K562 (cell line): ENCODE results near the gene METRN. TPM values are rescaled to one million over a fixed set of nuclear protein-coding genes. Genes with fewer than 3 reads are reported as not detected.

ENCODE experiments used
- ATAC-seq: fragments of 200-7000 bp; cut with Tn5 transposase; 3 replicates; pipeline ENCODE4 v1.9.1; 2020; ENCODE audit warnings: moderate library complexity
- BruUV-seq: library from RNA; stranded (reverse); fragments of 400-500 nt; replicated peaks from 2 replicates; lab custom pipeline; 2021; lab: Mats Ljungman, UMichigan
- CTCF ChIA-PET: fragments of 300-600 bp; formaldehyde crosslinking; extraction: SDS; loops from one replicate; lab custom pipeline; 2021; ENCODE audit warnings: low intra/inter-chr PET ratio; lab: Yijun Ruan, JAX
- POLR2A ChIA-PET: fragments of 300-600, 350-650 bp; sonication (Branson Sonifier 250); formaldehyde crosslinking; extraction: SDS; loops from one replicate; lab custom pipeline; 2021; ENCODE audit warnings: antibody characterized with exemption, inconsistent platforms; lab: Yijun Ruan, JAX
- DNase-seq, 4 experiments: peaks; one replicate each; pipeline versions ENCODE4 v3.0.0 to v3.0.0-alpha.2; 2011 to 2018; ENCODE audit warnings: low spot score in 3 of 4, mixed read lengths in 3 of 4; ENCODE audit errors: extremely low read depth in 1 of 4
- FAIRE-seq: peaks from 2 replicates; lab custom pipeline; 2011; peaks lifted over from hg19 to GRCh38; lab: Jason Lieb, UNC
- H2AFZ ChIP-seq: 2 replicates; pipeline ENCODE4 v1.6.0; 2011; ENCODE audit warnings: low read depth, low read length, control low read depth, inconsistent platforms
- H3K27ac ChIP-seq: fragments of 200-600 bp; 3 replicates; pipeline ENCODE4 v1.8.0; 2011; ENCODE audit warnings: low read depth, mild to moderate bottlenecking, control low read depth, inconsistent platforms, low read length, moderate library complexity, mixed read lengths; ENCODE audit errors: extremely low read depth
- H3K27me3 ChIP-seq, 2 experiments: fragments of 300-600 bp in 1 of 2; 2 replicates in 1 of 2; 3 replicates in 1 of 2; pipeline versions ENCODE4 v1.6.0 to v1.8.0; 2011; ENCODE audit warnings: inconsistent platforms in 2 of 2, low read length in 2 of 2, mild to moderate bottlenecking in 1 of 2, mixed read lengths in 1 of 2, moderate library complexity in 1 of 2; ENCODE audit not compliant: control insufficient read depth in 2 of 2, insufficient read depth in 2 of 2
- H3K36me3 ChIP-seq: fragments of 300-600 bp; 3 replicates; pipeline ENCODE4 v1.8.0; 2011; ENCODE audit warnings: mild to moderate bottlenecking, low read length, inconsistent platforms; ENCODE audit not compliant: control insufficient read depth, insufficient read depth
- H3K4me1 ChIP-seq, 2 experiments: fragments of 200-600 bp in 1 of 2; replicated peaks in 1 of 2; 2 replicates in 1 of 2; 3 replicates in 1 of 2; pipeline versions ENCODE4 v1.5.1 to v1.8.0; 2011; ENCODE audit warnings: inconsistent platforms in 2 of 2, low read length in 2 of 2, mild to moderate bottlenecking in 1 of 2, mixed read lengths in 1 of 2, moderate library complexity in 1 of 2; ENCODE audit not compliant: control insufficient read depth in 2 of 2, insufficient read depth in 2 of 2
- H3K4me2 ChIP-seq: 2 replicates; pipeline ENCODE4 v1.6.1; 2011; ENCODE audit warnings: low read length, control low read depth, inconsistent platforms, mixed read lengths; ENCODE audit not compliant: insufficient read depth
- H3K4me3 ChIP-seq: fragments of 200-600 bp; sonication (generic), shearing (Covaris generic); 2 replicates; pipeline ENCODE4 v1.5.1; 2016; ENCODE audit warnings: control low read depth, inconsistent platforms
- H3K79me2 ChIP-seq: fragments of 200-600 bp; 3 replicates; pipeline ENCODE4 v1.8.0; 2011; ENCODE audit warnings: low read length, inconsistent platforms; ENCODE audit not compliant: control insufficient read depth, insufficient read depth
- H3K9ac ChIP-seq, 2 experiments: 2 replicates each; pipeline versions ENCODE4 v1.6.0 to v1.6.1; 2011; ENCODE audit warnings: low read depth in 2 of 2, low read length in 2 of 2, control low read depth in 1 of 2, inconsistent platforms in 1 of 2, mild to moderate bottlenecking in 1 of 2, mixed read lengths in 1 of 2; ENCODE audit not compliant: insufficient read depth in 1 of 2
- H3K9me1 ChIP-seq: one replicate; pipeline ENCODE4 v1.6.0; 2011; ENCODE audit warnings: inconsistent platforms, mild to moderate bottlenecking, low read length, moderate library complexity; ENCODE audit not compliant: control insufficient read depth, insufficient read depth
- H3K9me3 ChIP-seq: replicated peaks from 2 replicates; pipeline ENCODE4 v1.5.1; 2011; ENCODE audit warnings: low read depth, low read length, inconsistent platforms; ENCODE audit not compliant: control insufficient read depth, insufficient read depth
- H4K20me1 ChIP-seq: replicated peaks from 2 replicates; pipeline ENCODE4 v1.6.1; 2011; ENCODE audit warnings: low read length, inconsistent platforms, mixed read lengths; ENCODE audit not compliant: control insufficient read depth, insufficient read depth
- CC2D1A ChIP-seq: fragments of 450-650 bp; IDR thresholded peaks from 2 replicates; pipeline ENCODE4 v1.6.1; 2017; ENCODE audit warnings: mild to moderate bottlenecking
- ETV1 ChIP-seq: fragments of 450-650 bp; conservative IDR thresholded peaks from 2 replicates; pipeline ENCODE4 v1.6.1; 2016; ENCODE audit warnings: missing genetic modification characterization, control low read depth, low read depth, missing compliant biosample characterization
- FOSL1 ChIP-seq: fragments of 200-800 bp; sonication (Bioruptor generic); conservative IDR thresholded peaks from 2 replicates; pipeline ENCODE4 v1.6.1; 2016; ENCODE audit warnings: missing genetic modification characterization, missing compliant biosample characterization
- GATA2 ChIP-seq: sonication (generic); formaldehyde crosslinking; IDR thresholded peaks from 2 replicates; pipeline ENCODE4 v1.4.0; 2020; ENCODE audit warnings: mild to moderate bottlenecking, missing genetic modification reagents
- HNRNPK ChIP-seq: fragments of 200-400 bp; formaldehyde crosslinking; IDR thresholded peaks from one replicate; pipeline ENCODE4 v1.6.1; 2018; ENCODE audit warnings: mild to moderate bottlenecking, low read depth, low read length; ENCODE audit not compliant: poor library complexity, severe bottlenecking
- MTF1 ChIP-seq: fragments of 250-450 bp; sonication (Bioruptor Pico); IDR thresholded peaks from 2 replicates; pipeline ENCODE4 v1.9.0; 2021; ENCODE audit warnings: moderate library complexity, mild to moderate bottlenecking, inconsistent platforms, borderline replicate concordance
- PURB ChIP-seq: sonication (generic); formaldehyde crosslinking; IDR thresholded peaks from 2 replicates; pipeline ENCODE4 v1.9.0; 2021; ENCODE audit warnings: low read depth, mild to moderate bottlenecking, missing genetic modification reagents
- SIN3A ChIP-seq, 2 experiments: fragments of 150-350 bp in 1 of 2; IDR thresholded peaks; 2 replicates each; pipeline ENCODE4 v1.6.1; 2011 to 2016; ENCODE audit warnings: borderline replicate concordance in 2 of 2, low read depth in 2 of 2, low read length in 2 of 2, mild to moderate bottlenecking in 2 of 2, moderate library complexity in 2 of 2; ENCODE audit not compliant: control insufficient read depth in 1 of 2
- WHSC1 ChIP-seq: IDR thresholded peaks from one replicate; pipeline ENCODE4 v1.6.1; 2012; ENCODE audit warnings: low read length, control low read depth, inconsistent platforms
- XRCC4 ChIP-seq: IDR thresholded peaks from one replicate; pipeline ENCODE4 v1.6.1; 2011; ENCODE audit not compliant: insufficient read depth, insufficient read length; ENCODE audit errors: extremely low read depth
- ZNF41 ChIP-seq: fragments of 250-450 bp; sonication (Bioruptor Pico); conservative IDR thresholded peaks from 2 replicates; pipeline ENCODE4 v1.4.0; 2020; ENCODE audit warnings: mild to moderate bottlenecking
- ZNF696 ChIP-seq: fragments of 250-450 bp; sonication (Bioruptor Pico); conservative IDR thresholded peaks from 2 replicates; pipeline ENCODE4 v1.4.0; 2020; ENCODE audit warnings: mild to moderate bottlenecking, moderate library complexity
- ZNF707 ChIP-seq: fragments of 250-450 bp; sonication (Bioruptor Pico); conservative IDR thresholded peaks from 2 replicates; pipeline ENCODE4 v1.8.0; 2022; ENCODE audit warnings: inconsistent platforms, mild to moderate bottlenecking, moderate library complexity
- ZNF764 ChIP-seq: fragments of 250-450 bp; sonication (Bioruptor Pico); IDR thresholded peaks from 2 replicates; pipeline ENCODE4 v1.4.0; 2020; ENCODE audit warnings: low read depth, mild to moderate bottlenecking, moderate library complexity
- ZZZ3 ChIP-seq: fragments of 450-650 bp; IDR thresholded peaks from 2 replicates; pipeline ENCODE4 v1.6.1; 2016; ENCODE audit warnings: antibody characterized with exemption, mild to moderate bottlenecking, moderate library complexity
- WGBS: fragments of 100-300 bp; shearing (Covaris generic); methylation state at CpG from one replicate; pipeline ENCODE4 v1.1.6; 2016; ENCODE audit warnings: low coverage, mixed read lengths; ENCODE audit not compliant: insufficient coverage; ENCODE audit errors: missing lambda C conversion rate; 5-methylcytosine and 5-hydroxymethylcytosine counted together
- in situ Hi-C: fragments of 300-500 bp; cut with MboI; formaldehyde crosslinking; loops from 4 replicates; pipeline ENCODE4 v1.15.0; 2018; ENCODE audit warnings: inconsistent platforms, mixed read lengths
- intact Hi-C: fragments of 100-400 bp; cut with micrococcal nuclease; formaldehyde crosslinking; loops from 2 replicates; pipeline ENCODE4 v1.14.2; 2022
- polyA plus RNA-seq, 8 experiments: library from polyadenylated mRNA; depleted of rRNA in 4 of 8; stranded (reverse) in 5 of 8; unstranded in 3 of 8; fragments of >200 nt; fragmentation: Nextera tagmentation in 2 of 8; fragmentation: Illumina TruSeq in 1 of 8; extraction: Ambion mirVana in 2 of 8; extraction: Trizol in 1 of 8; gene quantifications; 2 replicates each; pipeline versions ENCODE4 v1.2.1 to v1.2.3, GENCODE V29; 2011 to 2014; ENCODE audit warnings: inconsistent platforms in 1 of 8, missing spikeins in 1 of 8
- total RNA-seq, 7 experiments: library from RNA; depleted of rRNA in 6 of 7; stranded (reverse); fragments of >200 nt in 6 of 7; fragmentation: Illumina TruSeq in 2 of 7; extraction: Trizol in 2 of 7; gene quantifications; 2 replicates each; pipeline versions ENCODE4 v1.2.1 to v1.2.3, GENCODE V29; 2011 to 2021; ENCODE audit warnings: low replicate concordance in 1 of 7
- TF ChIP-seq, protein P1 (sequence below): sonication (generic); IDR thresholded peaks from 2 replicates; pipeline ENCODE4 v1.6.1; 2016
- TF ChIP-seq, protein P2 (sequence below): fragments of 450-650 bp; IDR thresholded peaks from 2 replicates; pipeline ENCODE4 v1.7.1; 2018; ENCODE audit warnings: mild to moderate bottlenecking, low read depth; ENCODE audit not compliant: partially characterized antibody

Gene METRN
- total and polyA plus RNA-seq, 9 of the 15 experiments (the other 6 are each of a cell fraction or from before 2014, with no cell fraction given), result 0.20 to 89.8 (median 15.4) TPM

DNA sequence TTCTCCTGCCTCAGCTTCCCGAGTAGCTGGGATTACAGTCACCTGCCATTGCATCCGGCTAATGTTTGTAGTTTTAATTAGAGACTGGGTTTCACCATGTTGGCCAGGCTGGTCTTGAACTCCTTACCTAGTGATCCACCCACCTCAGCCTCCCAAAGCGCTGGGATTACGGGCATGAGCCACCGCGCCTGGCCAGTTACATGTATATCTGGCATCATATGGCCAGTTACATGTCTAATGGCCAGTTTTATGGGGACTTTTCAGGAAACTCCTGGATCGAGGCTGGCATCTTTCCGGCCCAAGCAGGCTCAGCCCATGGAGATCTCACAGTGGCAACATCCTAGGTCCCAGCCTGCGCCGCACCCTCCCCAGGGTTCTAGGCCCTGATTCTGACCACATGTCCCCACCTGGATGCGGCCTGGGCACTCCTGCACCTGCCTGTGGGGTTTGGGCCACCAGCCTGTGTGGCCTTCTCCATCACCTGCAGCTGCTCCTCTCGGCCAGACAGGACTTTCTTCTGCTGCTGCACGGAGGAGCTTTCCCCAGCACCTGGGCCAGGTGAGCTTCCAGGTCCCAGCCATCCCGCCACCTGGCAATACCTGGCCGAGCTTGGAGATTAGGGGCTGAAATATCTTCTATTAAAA, 27.2 kb downstream of the METRN start:
- BruUV-seq, result no TSS peak

More for the DNA sequence above, 27.2 kb downstream of the METRN start:
- Histone ChIP-seq H3K9me3 (no peaks in the 10 kb centered on the region), H3K9me1 (peaks cover 6% of the 10 kb centered on the region), H2AFZ (no peak overlapping the region), H3K36me3 (peaks cover 21% of the 10 kb centered on the region; the same call in 2 of the 3 replicates), H4K20me1 (no peaks in the 10 kb centered on the region), H3K4me3 (no peak overlapping the region), H3K27me3 (no peaks in the 10 kb centered on the region), H3K9ac (peak overlapping the region in 1 of 2 experiments; percentile 68; a peak in 1 of 4 replicates), H3K79me2 (peaks cover 15% of the 10 kb centered on the region), H3K4me1 (peaks cover 18 to 74% of the 10 kb centered on the region in 2 experiments)
- ATAC-seq, result no peak
- POLR2A ChIA-PET, result interaction anchor here (0.6 to 1.0 kb wide), 2 partner anchors 24 to 670 kb away, joined by 3 to 5 read pairs; no protein-coding TSS in a partner anchor
- CTCF ChIA-PET, result interaction anchor here (0.6 kb wide), 2 partner anchors 29 to 30 kb away, joined by 3 to 4 read pairs; no protein-coding TSS in a partner anchor
- in situ Hi-C loops, result loop anchor here (5.0 kb wide), 1 partner anchor 45 kb away; the partner anchor contains the start of genes CHTF18 and RPUSD1
- TF ChIP-seq ZNF707 (CRISPR knock-in tag), result no peak
- TF ChIP-seq ZNF696 (CRISPR knock-in tag), result no peak
- TF ChIP-seq FOSL1 (tag), result no peak
- no peak for TF ChIP-seq HNRNPK
- no peak for TF ChIP-seq XRCC4
- TF ChIP-seq CC2D1A, result no peak
- no peak for TF ChIP-seq MTF1 (CRISPR knock-in tag)
- no peak for TF ChIP-seq ZNF41
- no peak for TF ChIP-seq ZZZ3
- no peak for TF ChIP-seq ZNF764 (CRISPR knock-in tag)
- TF ChIP-seq SIN3A (IDR thresholded peaks at IDR 0.05; ENCODE audit: borderline replicate concordance in 2 of 2, control insufficient read depth in 1 of 2, low read depth in 2 of 2, low read length in 2 of 2), result no peak
- no peak for TF ChIP-seq WHSC1
- TF ChIP-seq, protein P1, sequence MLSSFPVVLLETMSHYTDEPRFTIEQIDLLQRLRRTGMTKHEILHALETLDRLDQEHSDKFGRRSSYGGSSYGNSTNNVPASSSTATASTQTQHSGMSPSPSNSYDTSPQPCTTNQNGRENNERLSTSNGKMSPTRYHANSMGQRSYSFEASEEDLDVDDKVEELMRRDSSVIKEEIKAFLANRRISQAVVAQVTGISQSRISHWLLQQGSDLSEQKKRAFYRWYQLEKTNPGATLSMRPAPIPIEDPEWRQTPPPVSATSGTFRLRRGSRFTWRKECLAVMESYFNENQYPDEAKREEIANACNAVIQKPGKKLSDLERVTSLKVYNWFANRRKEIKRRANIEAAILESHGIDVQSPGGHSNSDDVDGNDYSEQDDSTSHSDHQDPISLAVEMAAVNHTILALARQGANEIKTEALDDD, result no peak
- TF ChIP-seq GATA2, result no peak
- TF ChIP-seq, protein P2, sequence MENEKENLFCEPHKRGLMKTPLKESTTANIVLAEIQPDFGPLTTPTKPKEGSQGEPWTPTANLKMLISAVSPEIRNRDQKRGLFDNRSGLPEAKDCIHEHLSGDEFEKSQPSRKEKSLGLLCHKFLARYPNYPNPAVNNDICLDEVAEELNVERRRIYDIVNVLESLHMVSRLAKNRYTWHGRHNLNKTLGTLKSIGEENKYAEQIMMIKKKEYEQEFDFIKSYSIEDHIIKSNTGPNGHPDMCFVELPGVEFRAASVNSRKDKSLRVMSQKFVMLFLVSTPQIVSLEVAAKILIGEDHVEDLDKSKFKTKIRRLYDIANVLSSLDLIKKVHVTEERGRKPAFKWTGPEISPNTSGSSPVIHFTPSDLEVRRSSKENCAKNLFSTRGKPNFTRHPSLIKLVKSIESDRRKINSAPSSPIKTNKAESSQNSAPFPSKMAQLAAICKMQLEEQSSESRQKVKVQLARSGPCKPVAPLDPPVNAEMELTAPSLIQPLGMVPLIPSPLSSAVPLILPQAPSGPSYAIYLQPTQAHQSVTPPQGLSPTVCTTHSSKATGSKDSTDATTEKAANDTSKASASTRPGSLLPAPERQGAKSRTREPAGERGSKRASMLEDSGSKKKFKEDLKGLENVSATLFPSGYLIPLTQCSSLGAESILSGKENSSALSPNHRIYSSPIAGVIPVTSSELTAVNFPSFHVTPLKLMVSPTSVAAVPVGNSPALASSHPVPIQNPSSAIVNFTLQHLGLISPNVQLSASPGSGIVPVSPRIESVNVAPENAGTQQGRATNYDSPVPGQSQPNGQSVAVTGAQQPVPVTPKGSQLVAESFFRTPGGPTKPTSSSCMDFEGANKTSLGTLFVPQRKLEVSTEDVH, result no peak
- no peak for TF ChIP-seq ETV1 (tag)
- no peak for TF ChIP-seq PURB (CRISPR knock-in tag)
- TF ChIP-seq, all 486 proteins: peak for 0
- FAIRE-seq, result no peak
- intact Hi-C loops, result no loop called here
- no peak overlapping the region for H3K27ac ChIP-seq
- no peak for DNase-seq
- 89% methylated on average over 15 of the region's 15 CpGs for WGBS
- H3K4me2 ChIP-seq, result no peak overlapping the region
